Endothelial cell of hepatic sinusoid (primary cell): ENCODE data around the gene MAP1S.

ENCODE experiments used
- in situ Hi-C: cut with HindIII; loops from 2 replicates; pipeline ENCODE4 v1.10.0; 2017; ENCODE audit warnings: low sequenced_read_pairs

MAP1S gene

GRCh38 chr19:17688853-17689595 lies 30.3 kb upstream of the MAP1S start:
- in situ Hi-C loops, result no loop called here

- in situ Hi-C loops, result no loop called here
Observed at GRCh38 chr19:17692566-17692965, 26.7 kb upstream of the MAP1S start.

GRCh38 chr19:17695198-17695597 lies 24.1 kb upstream of the MAP1S start:
- in situ Hi-C loops, result loop anchor here (5.0 kb wide), 2 partner anchors 67 to 93 kb away; no protein-coding TSS in a partner anchor

GRCh38 chr19:17703824-17704463 lies 15.3 kb upstream of the MAP1S start:
- in situ Hi-C loops, result loop anchor here (25.0 kb wide), 1 partner anchor 158 kb away; the partner anchor contains the start of genes RPL18A and SLC5A5

GRCh38 chr19:17706750-17707181 lies 12.5 kb upstream of the MAP1S start:
- in situ Hi-C loops, result loop anchor here (25.0 kb wide), 1 partner anchor 156 kb away; the partner anchor contains the start of genes RPL18A and SLC5A5

GRCh38 chr19:17711851-17712250 lies 7.4 kb upstream of the MAP1S start:
- in situ Hi-C loops, result loop anchor here (10.0 to 25.0 kb wide), 2 partner anchors 150 to 187 kb away; partner anchors contain the start of genes RPL18A and SLC5A5

GRCh38 chr19:17716309-17716929 lies 2.9 kb upstream of the MAP1S start:
- in situ Hi-C loops, result loop anchor here (10.0 to 25.0 kb wide), 2 partner anchors 146 to 192 kb away; partner anchors contain the start of genes RPL18A and SLC5A5

GRCh38 chr19:17718550-17718946 lies 732 bp upstream of the MAP1S start:
- in situ Hi-C loops, result loop anchor here (10.0 to 25.0 kb wide), 2 partner anchors 144 to 194 kb away; partner anchors contain the start of genes RPL18A and SLC5A5

- in situ Hi-C loops, result loop anchor here (10.0 to 25.0 kb wide), 2 partner anchors 142 to 195 kb away; partner anchors contain the start of genes RPL18A and SLC5A5
Observed at GRCh38 chr19:17719730-17720400, 585 bp downstream of the MAP1S start.

GRCh38 chr19:17720440-17720839 lies 1.2 kb downstream of the MAP1S start:
- in situ Hi-C loops, result loop anchor here (25.0 kb wide), 1 partner anchor 142 kb away; the partner anchor contains the start of genes RPL18A and SLC5A5

- in situ Hi-C loops, result loop anchor here (25.0 kb wide), 1 partner anchor 141 kb away; the partner anchor contains the start of genes RPL18A and SLC5A5
Observed at GRCh38 chr19:17721111-17721628, 1.9 kb downstream of the MAP1S start.

- in situ Hi-C loops, result loop anchor here (25.0 kb wide), 1 partner anchor 140 kb away; the partner anchor contains the start of genes RPL18A and SLC5A5
Observed at GRCh38 chr19:17721821-17722220, 2.5 kb downstream of the MAP1S start.

- in situ Hi-C loops, result loop anchor here (25.0 kb wide), 1 partner anchor 140 kb away; the partner anchor contains the start of genes RPL18A and SLC5A5
Observed at GRCh38 chr19:17722655-17723240, 3.5 kb downstream of the MAP1S start.

GRCh38 chr19:17724655-17725054 lies 5.4 kb downstream of the MAP1S start:
- in situ Hi-C loops, result loop anchor here (25.0 kb wide), 1 partner anchor 138 kb away; the partner anchor contains the start of genes RPL18A and SLC5A5

GRCh38 chr19:17725422-17726078 lies 6.3 kb downstream of the MAP1S start:
- in situ Hi-C loops, result no loop called here

GRCh38 chr19:17726136-17726741 lies 7.0 kb downstream of the MAP1S start:
- in situ Hi-C loops, result no loop called here

GRCh38 chr19:17726964-17727773 lies 7.9 kb downstream of the MAP1S start:
- in situ Hi-C loops, result no loop called here

- in situ Hi-C loops, result no loop called here
Observed at GRCh38 chr19:17727843-17728242, 8.6 kb downstream of the MAP1S start.
